GM19099 (cell line): Measurements from ENCODE around the gene SPATC1L.

Experiments used
- POLR2A ChIP-seq: IDR thresholded peaks from 3 replicates; pipeline ENCODE4 v1.6.1; 2011; ENCODE audit warnings: low read depth; ENCODE audit not compliant: insufficient read length; ENCODE audit errors: extremely low read depth

SPATC1L gene

DNA sequence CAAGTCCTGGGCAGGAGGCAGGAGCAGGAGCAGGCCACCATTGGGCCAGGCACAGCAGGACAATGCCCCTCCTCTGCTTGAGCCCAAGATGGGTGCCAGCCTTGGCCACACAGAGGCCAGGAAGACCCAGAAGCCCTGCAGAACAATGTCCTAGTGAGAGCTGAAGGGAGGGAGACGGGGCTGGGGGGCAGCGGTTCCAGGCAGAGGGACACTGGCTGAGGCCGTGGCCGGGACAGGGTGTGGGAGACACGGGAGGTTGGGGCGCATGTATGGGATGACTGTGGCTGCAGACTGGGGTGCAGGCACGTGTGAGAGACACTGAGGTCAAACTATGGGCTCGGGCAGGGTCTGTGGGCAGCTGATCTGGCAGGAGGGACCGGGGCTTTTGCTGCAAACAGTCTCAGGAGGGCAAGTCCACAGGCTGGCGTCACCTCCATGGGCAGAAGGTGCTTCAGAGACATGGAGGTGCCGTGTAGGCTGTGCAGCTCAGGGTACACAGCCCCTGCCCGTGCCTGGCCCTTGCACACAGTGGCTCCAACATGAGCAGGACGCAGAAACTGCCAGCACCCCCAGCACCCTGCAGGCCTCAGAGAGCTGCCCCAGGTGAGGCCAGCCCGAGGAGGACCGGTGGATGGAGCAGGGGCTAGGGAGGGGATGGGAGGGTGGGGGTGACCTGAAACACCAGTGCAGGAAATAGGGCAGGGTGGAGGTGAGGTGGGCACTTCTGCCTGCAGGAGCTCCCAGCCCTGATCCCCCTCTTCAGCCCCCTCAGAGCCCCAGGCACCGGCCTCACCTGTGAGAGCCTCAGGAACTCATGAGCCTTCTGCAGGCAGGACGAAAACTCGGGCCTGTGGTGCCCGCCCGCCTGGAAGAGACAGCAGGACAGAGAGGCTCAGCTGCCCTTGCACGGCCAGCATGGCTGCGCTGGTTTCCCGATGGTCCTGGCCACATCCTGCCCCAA, 24.8 kb upstream of the SPATC1L start:
- TF ChIP-seq POLR2A, result no peak

DNA sequence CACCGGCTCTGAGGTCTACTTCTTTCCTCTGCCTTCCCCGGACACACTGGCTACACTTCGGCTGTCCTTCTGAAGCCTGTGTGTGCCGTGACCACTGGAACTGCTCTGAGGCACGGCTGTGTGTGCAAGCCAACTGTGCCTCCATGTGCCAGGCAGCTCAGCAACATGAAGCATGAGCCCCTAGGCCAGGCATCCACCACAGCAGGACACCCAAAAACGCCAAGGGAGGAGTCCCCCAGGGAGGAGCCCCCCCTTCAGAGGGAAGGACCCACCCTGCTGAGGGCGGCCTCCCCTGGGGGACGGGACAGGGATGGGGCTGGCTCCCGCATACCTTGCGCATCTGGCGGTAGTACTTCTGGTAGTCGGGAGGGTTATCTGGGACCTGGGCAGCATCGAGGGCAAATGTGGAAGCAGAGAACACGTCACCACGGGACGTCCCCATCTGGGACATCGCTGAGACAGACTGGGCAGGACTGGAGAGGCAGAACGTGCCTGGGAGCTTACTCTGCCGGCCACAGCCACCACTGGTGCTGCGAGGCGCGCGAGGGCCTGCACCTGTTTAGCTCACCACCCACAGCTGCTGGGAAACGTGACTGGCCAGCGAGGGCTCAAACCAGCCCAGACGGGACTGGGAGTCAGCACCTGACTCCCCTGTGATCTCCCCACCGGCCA, 23.8 kb upstream of the SPATC1L start:
- TF ChIP-seq POLR2A, result no peak

DNA sequence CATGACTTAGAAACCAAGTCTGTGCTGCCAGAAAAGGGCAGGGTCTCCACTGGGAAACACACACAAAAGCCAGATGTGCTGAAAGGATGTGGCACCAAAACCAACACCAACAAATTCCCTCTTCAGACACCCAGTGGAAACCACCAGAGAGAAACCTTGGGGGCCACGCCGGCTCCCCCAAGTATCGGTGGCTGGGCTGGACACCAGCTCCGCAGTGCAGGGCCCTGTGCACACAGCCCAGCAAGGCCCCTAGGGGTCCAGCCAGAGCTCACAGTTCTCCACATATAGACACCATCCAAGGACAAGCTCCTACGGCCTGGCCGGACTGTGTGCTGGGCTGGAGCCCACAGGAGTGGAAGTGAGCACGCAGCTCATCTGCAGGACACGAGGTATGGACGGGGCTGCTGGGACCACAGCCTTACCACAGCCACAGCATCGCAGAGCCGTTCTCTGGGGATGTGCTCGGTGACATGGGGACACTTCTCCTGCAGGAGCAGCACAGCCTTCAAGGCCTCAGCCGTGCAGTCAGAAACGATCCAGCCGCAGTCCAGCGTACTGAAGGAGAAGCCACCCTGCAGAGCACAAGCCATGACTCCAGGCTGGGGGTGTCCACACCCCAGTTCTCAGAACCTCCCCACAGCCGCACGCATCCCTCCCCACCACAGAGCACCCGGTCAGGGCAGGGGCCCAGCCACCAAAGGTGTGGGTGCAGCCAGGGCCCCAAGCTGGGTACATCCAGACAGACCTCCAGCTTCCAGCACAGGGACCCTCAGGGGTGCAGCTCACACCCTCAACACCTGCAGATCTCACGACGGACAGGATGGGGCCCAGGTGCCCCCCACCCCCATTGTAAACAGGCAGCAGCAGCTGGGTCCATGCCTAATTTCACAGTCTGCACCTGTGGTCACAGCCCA, 23.0 kb upstream of the SPATC1L start:
- TF ChIP-seq POLR2A, result no peak

DNA sequence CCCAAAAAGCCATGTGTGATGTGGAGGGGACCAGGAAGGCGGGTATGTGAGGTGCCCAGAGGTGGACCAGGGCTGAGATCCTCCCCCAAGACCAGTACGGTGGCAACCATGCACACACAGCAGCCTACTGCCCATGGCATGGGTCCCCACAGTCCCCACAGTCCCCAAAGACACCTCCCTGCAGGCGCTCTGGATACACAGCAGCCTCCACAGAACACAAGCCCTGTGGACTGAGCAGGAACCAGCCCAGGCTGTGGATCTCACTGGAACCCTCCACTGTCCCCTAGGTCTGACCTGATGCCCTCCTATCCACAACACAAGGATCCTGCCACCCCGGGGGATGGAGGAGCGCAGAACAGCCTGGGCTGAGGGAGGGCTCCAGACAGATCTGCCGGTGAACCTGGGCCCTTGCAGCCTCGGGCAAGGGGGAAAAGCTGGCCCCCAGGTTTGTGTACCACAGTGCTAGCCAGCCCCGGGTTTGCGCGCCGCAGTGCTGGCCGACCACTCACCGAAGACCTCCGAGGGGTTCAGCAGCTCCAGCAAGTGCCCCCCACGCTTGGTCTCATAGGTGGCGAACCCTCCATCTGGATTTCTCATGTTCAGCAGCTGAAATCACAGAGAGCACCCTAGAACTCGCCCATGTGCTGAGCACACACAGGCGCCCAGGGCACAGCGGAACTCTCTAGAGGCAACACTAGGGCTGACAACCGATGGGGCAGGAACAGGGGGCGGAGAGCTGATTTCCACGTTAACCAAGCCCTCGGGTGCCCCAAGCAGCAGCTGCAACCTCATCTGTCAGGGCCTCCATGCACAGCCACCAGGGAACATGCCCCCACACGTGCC, 22.1 kb upstream of the SPATC1L start:
- TF ChIP-seq POLR2A, result no peak

DNA sequence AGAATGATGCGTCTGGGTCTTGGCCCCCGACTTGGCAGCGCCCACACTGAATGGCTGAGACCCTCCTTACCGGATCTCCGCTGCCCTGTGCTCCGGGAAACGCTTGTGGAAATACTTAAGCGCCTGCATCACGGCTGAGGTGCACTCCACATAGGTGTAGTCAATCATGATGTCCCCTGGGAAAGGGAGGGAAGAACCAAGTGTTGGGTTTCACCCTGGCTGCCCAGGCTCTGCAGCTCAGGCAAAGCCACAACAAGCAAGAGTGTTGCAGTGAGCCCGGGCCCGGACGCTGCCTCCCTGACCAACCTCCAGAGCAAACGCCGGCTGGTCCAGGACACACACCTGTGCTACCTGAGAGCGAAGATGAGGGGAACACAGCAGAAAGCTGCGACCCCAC, 21.5 kb upstream of the SPATC1L start:
- TF ChIP-seq POLR2A, result no peak

DNA sequence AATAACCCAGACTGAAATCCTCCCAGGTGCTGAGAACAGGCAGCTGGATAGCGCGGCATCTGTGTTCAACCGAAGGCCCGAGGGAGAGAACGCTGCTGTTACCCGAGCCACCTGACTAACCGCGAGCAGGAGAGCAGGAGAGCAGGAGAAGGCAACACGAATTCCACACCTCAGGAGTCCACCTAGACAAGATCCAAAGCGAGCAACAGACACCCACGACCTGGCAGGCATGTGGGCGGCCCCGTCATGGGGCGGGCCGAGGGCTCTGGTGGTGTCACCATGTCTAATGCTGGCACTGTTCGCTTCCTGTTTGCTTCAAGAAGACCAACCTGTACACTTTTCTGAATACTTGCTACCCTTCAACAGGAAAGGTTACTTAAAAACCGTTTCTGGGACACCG, 20.9 kb upstream of the SPATC1L start:
- no peak for TF ChIP-seq POLR2A

DNA sequence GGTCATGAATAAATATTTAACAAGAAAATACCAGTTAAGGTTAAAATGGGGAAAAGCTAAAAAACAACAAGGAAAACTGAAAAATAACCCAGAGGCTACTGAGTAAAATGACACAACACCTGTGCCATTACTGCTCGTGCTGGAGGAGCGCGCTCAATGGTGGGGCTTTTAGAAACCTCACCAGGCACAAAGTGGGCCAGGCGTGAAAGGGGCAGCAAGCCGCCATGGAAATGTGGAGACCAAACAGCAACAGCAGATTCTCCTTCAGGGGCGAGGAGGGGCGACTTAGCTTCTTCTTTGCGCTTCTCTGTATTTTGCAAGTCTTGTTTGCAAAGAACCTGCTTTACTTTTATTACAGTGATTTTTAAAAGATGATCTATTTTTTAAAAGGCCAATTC, 18.9 kb upstream of the SPATC1L start:
- TF ChIP-seq POLR2A, result no peak

DNA sequence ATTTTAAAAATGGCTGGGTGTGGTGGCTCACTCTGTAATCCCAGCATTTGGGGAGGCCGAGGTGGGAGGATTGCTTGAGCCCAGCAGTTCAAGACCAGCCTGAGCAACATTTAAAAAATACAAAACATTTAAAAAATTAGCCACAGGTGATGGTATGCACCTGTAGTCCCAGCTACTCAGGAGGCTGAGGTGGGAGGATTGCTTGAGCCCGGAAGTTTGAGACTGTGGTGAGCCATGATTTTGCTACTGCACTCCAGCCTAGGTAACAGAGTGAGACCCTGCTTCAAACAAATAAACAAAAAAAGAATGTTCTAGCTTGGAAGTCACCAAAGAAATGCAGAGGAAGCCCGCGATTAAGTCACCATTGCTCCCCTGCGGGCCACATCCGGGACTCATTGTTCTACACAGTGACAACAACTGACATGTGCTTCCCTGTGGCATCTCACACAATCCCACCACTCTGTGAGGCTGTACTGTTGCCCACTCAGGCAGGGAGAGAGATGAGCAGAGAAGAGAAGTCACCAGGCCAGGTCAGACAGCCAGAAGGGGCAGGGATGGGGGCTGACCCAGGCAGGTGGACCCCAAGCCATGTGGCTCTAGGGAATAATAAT, 18.4 kb upstream of the SPATC1L start:
- no peak for TF ChIP-seq POLR2A

DNA sequence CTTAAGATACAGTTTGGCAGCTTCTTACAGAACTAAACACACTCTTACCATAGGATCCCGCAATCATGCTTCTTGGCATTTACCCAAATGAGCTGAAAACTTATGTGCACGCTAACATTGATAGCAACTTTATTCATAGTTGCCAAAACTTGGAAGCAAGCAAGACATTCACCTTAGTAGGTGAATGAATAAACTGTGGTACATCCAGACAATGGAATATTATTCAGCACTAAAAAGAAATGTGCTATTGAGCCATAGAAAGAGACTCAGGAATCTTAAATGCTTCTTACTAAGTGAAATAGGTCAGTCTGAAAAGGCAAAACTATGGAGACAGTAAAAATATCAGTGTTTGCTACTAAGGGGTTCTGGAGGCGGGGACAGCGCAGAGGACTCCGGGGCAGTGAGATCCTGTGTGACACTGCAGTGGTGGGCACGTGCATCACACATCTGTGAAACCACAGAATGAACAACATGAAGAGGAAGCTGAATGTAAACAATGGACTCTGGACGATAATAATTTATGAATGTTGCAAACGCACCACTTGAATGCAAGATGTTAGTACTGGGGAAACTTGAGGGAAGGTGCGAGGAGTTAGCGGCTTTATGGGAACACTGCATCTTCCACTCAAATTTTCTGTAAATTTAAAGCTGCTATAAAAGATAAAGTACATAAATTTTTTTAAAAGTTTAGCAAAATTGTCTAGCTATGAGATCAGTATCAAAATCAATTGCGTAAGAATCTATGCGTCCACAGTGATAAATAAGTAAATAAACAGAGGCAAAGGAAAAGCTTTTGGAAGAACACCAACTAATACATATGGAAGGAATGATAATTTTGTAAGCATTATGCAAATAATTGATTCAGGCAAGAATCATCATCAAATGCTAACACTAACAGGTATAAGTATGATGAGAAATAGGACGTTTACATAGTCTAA, 15.4 kb upstream of the SPATC1L start:
- no peak for TF ChIP-seq POLR2A

DNA sequence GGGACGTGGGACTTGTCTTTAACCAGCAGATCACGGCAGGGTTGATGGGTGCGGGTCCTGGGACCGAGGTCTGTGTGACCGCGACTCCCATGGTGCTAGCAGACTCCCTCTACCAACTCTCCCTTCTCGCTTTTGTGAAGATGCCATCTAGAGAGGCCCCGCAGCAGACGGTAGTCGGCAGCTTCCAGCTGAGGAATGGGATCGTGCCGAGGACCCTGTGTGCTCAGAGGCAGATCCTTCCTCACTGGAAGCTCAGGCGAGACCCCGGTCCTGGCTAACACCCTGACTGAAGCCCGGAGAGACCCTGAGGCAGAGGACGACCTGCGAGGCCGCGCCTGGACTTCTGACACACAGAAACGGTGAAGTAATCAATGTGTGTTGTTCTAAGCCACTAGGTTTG, 12.5 kb upstream of the SPATC1L start:
- TF ChIP-seq POLR2A, result no peak

DNA sequence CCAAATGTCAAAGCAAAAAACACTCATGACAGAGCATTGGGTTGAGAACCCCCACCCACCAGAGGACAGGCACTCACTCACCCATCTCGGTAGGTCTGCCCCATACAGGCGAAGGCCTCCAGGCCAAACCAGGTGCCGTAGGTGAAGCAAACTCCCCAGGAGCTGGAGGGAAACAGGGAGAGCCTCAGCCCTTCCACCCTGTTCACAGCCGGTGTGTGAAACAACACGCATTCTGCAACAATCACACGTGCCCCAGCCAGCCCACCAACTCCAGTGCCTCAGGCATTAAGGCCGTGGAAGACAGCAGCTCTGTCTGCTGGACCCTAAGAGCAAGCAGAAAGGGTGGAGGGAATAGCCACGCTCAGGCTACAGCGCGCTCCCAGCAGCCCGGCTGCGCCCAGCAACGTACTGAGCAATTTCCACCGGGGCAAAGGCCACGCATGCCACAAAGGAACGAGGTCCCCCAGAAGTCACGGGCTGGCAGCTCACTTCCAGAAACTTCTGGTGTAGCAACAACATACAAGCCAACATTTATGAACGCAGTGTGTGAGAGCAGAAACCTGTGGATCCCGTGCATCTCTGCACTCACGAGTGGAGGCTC, 11.4 kb upstream of the SPATC1L start:
- TF ChIP-seq POLR2A, result no peak
